ENCODE results near the gene FMN1.

DNA sequence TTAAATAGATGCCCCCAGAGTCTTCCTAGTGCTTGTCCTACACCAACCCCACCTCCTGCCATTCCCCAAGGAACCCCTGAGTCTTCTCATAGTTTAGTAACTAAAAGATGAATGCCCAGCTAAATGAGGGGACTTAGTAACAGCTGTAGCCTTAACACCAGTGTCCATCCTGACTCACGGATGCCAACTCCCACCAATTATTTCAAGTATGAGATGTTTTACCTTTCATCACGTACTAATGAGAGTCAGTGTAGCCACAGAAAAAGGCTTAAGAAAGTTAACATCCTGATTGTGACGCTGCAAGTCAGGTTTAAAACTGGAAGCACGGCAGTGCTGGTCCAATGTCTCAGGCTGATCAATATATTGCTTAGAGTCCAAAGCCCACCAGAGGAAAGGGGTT is 109.9 kb downstream of the FMN1 start:
- no peak for TF ChIP-seq SP1 (IDR thresholded peaks at IDR 0.05; ENCODE audit: low read depth, low read length)
- TF ChIP-seq YY1 (IDR thresholded peaks at IDR 0.05; ENCODE audit: low read depth, low read length): no peak
- TF ChIP-seq NRF1 (IDR thresholded peaks at IDR 0.05; ENCODE audit: low read depth, low read length): no peak
- no peak for TF ChIP-seq JUND (IDR thresholded peaks at IDR 0.05; ENCODE audit: low read length)
- TF ChIP-seq TAF7 (optimal IDR thresholded peaks at IDR 0.05; ENCODE audit: borderline replicate concordance, low read depth, low read length): no peak
- TF ChIP-seq, protein P1, sequence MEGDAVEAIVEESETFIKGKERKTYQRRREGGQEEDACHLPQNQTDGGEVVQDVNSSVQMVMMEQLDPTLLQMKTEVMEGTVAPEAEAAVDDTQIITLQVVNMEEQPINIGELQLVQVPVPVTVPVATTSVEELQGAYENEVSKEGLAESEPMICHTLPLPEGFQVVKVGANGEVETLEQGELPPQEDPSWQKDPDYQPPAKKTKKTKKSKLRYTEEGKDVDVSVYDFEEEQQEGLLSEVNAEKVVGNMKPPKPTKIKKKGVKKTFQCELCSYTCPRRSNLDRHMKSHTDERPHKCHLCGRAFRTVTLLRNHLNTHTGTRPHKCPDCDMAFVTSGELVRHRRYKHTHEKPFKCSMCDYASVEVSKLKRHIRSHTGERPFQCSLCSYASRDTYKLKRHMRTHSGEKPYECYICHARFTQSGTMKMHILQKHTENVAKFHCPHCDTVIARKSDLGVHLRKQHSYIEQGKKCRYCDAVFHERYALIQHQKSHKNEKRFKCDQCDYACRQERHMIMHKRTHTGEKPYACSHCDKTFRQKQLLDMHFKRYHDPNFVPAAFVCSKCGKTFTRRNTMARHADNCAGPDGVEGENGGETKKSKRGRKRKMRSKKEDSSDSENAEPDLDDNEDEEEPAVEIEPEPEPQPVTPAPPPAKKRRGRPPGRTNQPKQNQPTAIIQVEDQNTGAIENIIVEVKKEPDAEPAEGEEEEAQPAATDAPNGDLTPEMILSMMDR (IDR thresholded peaks at IDR 0.05; ENCODE audit: control extremely low read depth in 1 of 3, insufficient read depth in 1 of 3, low read depth in 1 of 3, low read length in 3 of 3): no peak
- no peak for TF ChIP-seq MAFK (IDR thresholded peaks at IDR 0.05; ENCODE audit: low read depth, low read length)
- TF ChIP-seq RAD21 (IDR thresholded peaks at IDR 0.05 in 1 of 2, conservative IDR thresholded peaks at IDR 0.05 in 1 of 2; ENCODE audit: low read depth in 2 of 2, low read length in 2 of 2): no peak
- TF ChIP-seq POLR2A (IDR thresholded peaks at IDR 0.05; ENCODE audit: control extremely low read depth in 1 of 2, low read depth in 2 of 2, low read length in 2 of 2): no peak
- no peak for TF ChIP-seq HDAC6 (IDR thresholded peaks at IDR 0.05; ENCODE audit: low read depth, low read length)
- no peak for TF ChIP-seq TAF1 (IDR thresholded peaks at IDR 0.05; ENCODE audit: low read depth, low read length)
- TF ChIP-seq TEAD4 (IDR thresholded peaks at IDR 0.05; ENCODE audit: low read depth, low read length): no peak
- TF ChIP-seq SIRT6 (IDR thresholded peaks at IDR 0.05; ENCODE audit: low read length): no peak
- no peak for TF ChIP-seq CHD2 (IDR thresholded peaks at IDR 0.05; ENCODE audit: low read length)
